Measurements from ENCODE around the gene TNFRSF17.

DNA sequence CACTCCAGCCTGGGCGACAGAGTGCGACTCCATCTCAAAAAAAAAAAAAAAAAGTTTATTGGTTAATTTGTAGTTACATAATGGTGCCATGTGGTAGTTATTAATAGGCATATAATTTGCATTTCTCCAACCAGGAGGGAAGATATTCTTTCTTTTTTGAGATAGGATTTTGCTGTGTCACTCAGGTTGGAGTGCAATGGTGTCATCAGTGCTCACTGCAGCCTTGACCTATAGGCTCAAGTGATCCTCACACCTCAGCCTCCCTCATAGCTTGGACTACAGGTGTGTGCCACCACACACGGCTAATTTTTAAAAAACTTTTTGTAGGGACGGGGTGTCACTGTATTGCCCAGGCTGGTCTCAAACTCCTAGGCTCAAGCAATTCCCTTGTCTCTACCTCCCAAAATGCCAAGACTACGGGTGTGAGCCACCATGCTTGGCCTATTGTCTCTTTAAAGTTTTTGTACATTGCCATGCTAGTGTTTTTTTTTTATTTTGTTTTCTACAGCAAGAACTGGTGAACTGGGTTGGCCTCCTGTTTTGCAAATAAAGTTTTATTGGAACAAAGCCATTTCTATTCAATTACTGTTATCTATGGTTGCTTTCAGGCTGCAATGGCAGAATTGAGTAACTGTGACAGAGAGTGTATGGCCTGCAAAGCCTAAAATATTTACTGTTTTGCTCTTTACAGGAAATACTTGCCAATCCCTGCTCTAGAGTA, 23.4 kb downstream of the TNFRSF17 start:
- TF ChIP-seq, protein P1, sequence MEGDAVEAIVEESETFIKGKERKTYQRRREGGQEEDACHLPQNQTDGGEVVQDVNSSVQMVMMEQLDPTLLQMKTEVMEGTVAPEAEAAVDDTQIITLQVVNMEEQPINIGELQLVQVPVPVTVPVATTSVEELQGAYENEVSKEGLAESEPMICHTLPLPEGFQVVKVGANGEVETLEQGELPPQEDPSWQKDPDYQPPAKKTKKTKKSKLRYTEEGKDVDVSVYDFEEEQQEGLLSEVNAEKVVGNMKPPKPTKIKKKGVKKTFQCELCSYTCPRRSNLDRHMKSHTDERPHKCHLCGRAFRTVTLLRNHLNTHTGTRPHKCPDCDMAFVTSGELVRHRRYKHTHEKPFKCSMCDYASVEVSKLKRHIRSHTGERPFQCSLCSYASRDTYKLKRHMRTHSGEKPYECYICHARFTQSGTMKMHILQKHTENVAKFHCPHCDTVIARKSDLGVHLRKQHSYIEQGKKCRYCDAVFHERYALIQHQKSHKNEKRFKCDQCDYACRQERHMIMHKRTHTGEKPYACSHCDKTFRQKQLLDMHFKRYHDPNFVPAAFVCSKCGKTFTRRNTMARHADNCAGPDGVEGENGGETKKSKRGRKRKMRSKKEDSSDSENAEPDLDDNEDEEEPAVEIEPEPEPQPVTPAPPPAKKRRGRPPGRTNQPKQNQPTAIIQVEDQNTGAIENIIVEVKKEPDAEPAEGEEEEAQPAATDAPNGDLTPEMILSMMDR (conservative IDR thresholded peaks at IDR 0.05) = no peak
- no peak for TF ChIP-seq ZFX (IDR thresholded peaks at IDR 0.05)
